GM19468 (cell line): ENCODE measurements around the gene FAM83B.
"Not testable (repeated sequence)": the region's sequence is repeated elsewhere in the genome, so short reads cannot be mapped to it uniquely, and the experiment has no call there.

ENCODE experiments used
- ATAC-seq: cut with Tn5 transposase; IDR thresholded peaks from one replicate; pipeline ENCODE4 v1.9.1; 2021; ENCODE audit warnings: mild to moderate bottlenecking, moderate library complexity, moderate number of reproducible peaks; ENCODE audit not compliant: unreplicated experiment; ENCODE audit errors: extremely low read depth

The FAM83B gene

DNA sequence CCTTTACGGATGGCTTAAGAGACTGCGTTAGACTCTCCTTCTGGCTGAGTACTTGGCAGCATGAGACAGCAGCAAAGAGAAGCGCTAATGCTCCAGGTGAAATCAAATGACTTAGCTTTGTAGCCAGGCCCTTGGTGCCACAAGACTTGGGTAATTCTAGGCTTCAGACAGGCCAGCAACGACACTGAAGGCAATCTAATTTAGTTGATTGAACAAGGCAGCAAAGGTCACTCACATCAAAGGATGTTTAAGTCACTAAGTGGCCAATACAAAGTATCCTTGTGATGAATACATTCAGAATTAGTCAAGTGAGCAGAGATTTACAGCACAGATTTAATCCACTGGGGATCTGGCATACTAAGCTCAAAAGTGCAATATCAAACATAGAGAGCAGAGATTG, 113.2 kb downstream of the FAM83B start:
- no peak for ATAC-seq

DNA sequence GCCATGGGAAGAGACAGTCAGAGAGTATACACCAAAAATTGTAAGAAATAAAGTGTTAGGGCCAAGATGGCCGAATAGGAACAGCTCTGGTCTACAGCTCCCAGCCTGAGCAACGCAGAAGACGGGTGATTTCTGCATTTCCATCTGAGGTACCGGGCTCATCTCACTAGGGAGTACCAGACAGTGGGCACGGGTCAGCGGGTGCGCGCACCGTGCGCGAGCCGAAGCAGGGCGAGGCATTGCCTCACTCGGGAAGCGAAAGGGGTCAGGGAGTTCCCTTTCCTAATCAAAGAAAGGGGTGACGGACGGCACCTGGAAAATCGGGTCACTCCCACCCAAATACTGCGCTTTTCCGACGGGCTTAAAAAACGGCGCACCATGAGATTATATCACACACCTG, 114.8 kb downstream of the FAM83B start:
- ATAC-seq, result not testable (repeated sequence)

DNA sequence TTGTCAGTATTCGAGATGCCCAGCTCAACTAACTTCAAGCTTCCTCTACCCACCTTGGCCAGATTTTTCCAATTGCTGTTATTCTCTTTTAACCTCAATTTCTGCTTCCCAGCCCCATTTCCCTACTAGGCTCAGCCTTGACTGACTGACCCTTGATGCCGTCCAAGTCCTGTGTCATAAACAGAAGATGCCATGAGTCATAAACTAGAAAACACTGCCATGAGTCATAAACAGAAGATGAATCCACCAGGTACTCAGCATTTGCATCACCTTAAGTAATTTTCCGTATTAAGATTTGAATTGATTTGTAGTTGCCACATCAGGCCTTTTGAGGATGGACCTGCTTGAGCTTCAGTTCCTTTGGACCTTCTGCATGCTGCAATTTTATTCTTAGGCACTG, 123.8 kb downstream of the FAM83B start:
- ATAC-seq, result no peak

DNA sequence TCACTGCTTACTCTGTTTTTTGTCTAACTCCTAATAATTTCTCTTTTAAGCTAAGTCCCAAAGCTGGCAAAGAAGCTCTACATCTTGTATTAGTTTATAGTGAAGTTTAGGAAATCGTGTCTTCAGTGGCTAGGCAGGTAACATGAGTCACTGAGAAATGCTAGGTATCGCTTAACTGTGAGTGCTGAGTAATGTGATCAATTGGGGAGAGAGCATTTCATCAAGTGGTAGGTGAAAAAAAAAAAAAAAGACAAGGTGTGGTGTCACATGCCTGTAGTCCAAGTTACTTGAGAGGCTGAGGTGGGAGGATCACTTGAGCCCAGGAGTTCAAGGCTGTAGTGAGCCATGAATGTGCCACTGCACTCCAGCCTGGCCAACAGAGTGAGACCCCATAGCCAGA, 125.3 kb downstream of the FAM83B start:
- ATAC-seq, result no peak

DNA sequence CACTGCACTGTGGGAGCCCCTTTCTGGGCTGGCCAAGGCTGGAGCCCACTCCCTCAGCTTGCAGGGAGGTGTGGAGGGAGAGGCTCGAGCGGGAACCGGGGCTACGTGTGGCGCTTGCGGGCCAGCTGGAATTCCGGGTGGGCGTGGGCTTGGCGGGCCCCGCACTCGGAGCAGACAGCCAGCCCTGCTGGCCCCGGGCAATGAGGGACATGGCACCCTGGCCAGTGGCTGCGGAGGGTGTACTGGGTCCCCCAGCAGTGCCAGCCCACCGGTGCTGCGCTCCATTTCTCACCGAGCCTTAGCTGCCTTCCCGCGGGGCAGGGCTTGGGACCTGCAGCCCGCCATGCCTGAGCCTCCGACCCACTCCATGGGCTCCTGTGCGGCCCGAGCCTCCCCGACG, 132.6 kb downstream of the FAM83B start:
- not testable (repeated sequence) for ATAC-seq

DNA sequence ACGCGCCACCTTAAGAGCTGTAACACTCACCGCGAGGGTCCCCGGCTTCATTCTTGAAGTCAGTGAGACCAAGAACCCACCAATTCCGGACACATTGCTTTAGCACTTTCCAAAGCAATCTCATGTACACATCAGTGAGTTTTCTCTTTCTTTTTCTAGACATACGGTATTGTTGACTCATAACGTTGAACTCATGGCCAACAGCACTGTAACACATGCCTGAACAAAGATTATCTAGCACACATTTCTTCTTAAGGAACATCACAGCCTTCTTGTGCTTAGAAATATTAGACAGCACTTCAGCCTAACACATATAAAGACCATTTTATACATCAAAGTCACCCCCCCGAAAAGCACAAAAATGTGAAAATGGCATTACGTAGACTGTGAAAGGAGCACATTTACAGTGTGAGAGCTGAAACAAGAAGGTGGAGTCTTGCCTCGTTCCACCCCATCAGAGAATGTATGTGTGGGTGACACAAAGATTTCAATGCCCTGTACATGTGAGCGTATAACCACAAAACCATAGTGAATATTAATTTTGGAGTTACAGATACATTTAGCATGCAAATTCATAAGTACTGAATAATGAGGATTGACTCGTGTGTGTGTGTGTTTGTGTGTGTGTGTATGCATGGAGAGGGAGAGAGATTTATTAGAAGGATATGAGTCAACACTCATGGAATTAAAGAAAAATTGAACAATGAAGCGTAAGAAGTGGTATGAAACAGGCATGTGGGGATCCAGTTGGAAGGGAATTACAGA, 134.1 kb downstream of the FAM83B start:
- no peak for ATAC-seq

DNA sequence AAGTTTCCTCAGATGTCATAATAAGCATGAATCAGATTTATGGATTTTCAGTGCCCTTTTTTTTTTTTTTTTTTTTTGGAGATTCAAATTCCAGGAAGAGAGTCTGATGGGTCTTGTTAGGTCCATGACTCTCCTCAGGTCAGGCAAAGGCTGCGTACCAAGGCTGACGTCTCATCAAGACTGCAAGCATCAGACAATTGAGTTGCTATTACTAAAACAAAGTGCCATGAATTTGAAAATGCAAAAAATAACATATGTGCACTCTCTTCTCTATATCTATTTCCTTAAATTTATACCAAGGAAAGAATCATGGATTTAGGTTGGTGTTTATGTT, 134.7 kb downstream of the FAM83B start:
- ATAC-seq, result no peak

DNA sequence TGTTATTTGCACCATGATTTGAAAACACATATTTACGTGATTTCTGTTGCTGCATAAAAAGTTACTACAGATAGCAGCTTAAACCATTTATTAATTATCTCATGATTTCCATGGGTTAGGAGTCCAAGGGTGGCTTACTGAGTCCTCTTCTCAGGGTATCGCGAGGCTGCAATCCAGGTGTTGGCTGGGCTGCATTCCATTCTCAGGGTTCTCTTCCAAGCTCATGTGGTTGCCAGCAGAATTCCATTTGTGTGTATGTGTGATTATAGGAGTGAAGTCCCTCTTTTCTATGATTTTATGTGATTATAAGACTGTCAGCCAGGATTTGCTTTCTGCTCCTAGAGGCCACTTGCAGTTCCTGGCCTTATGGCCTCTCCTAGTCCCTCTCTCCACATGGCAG, 135.1 kb downstream of the FAM83B start:
- ATAC-seq, result no peak

DNA sequence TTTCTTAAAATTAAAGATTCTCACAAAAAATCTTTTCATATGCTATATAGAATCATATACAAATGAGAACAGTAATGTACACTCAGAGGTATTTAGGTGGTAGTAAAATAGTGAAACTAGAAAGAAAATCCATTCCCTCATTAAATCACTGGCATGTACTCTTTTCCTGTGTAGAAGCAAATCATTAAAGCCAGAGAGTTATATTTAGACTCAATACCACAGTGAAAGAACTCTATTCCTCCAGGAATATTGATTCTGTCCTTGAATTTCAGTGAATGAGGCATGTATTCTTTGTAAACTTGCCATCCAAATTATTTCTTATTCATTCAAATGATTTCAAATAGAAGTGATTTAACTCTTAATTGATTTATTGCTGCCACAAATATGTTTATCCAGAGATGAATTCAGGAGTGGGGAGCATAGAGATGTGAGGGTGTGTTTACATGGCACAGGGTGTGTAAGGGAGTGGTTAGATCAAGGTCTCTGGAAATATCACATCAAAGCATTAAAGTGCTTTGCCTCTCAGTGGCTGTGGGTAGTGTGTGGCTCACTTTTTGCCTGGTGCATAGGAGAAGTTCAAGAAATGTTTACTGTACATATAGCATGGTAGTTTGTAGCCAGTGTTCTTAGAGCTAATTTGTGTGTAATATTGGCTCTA, 141.2 kb downstream of the FAM83B start:
- ATAC-seq, result no peak

DNA sequence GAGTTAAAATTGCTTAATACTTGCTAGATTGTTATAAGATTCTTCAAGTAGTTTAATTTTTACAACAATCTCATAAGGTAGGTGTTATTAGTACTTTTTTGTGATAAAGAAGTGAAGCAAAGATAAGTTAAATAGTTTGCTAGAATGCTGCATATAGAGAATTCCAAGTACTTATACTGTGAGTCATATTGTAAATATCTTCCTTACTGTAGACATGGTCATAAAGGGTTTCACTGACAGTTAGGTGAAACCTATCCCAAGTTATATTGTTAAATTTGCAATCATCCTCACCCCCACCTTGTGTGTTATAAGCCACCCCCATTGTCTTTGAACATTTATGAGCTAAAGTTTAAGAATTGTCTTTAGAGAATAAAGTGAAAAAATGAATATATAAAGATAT, 142.0 kb downstream of the FAM83B start:
- ATAC-seq, result no peak

DNA sequence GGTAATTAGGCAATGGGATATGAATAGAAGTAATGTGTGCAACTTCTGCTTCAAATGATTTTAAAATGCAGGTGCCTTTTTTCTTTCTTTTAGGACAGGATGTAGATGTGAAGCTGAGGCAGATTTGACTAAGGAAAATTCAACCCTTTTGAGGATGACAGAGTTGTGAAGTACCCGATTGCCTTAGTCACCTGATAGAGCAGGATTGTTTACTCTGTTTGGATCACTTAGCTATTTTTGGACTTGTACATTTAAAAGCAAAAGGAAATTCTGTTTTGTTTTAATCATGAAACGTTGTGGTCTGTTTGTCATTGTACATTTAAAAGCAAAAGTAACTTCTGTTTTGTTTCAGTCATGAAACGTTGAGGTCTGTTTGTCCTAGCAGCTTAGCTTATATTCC, 143.4 kb downstream of the FAM83B start:
- ATAC-seq, result no peak
